HG03432 (cell line): ENCODE data around the gene NOS1AP.
A peak's percentile ranks its signal among the peaks of the same experiment; 100 is the strongest.

Source experiments
- ATAC-seq: cut with Tn5 transposase; IDR thresholded peaks from one replicate; pipeline ENCODE4 v1.9.1; 2021; ENCODE audit warnings: mild to moderate bottlenecking, moderate library complexity; ENCODE audit not compliant: unreplicated experiment

Gene NOS1AP

GRCh38 chr1:162240577-162240976 lies 171.1 kb downstream of the NOS1AP start:
- ATAC-seq: no peak

- no peak for ATAC-seq
These were observed 173.3 kb downstream of the NOS1AP start for GRCh38 chr1:162242804-162243203.

- no peak for ATAC-seq
These were observed 179.5 kb downstream of the NOS1AP start for GRCh38 chr1:162248854-162249535.

- ATAC-seq: no peak
These were observed 180.7 kb downstream of the NOS1AP start for GRCh38 chr1:162250004-162250730.

- no peak for ATAC-seq
These were observed 181.6 kb downstream of the NOS1AP start for GRCh38 chr1:162251102-162251501.

- ATAC-seq: no peak
These were observed 182.7 kb downstream of the NOS1AP start for GRCh38 chr1:162252214-162252613.

GRCh38 chr1:162253790-162254189 lies 184.3 kb downstream of the NOS1AP start:
- ATAC-seq: no peak

GRCh38 chr1:162256287-162256686 lies 186.8 kb downstream of the NOS1AP start:
- no peak for ATAC-seq

GRCh38 chr1:162258394-162258793 lies 188.9 kb downstream of the NOS1AP start:
- ATAC-seq: no peak

- ATAC-seq: no peak
These were observed 190.5 kb downstream of the NOS1AP start for GRCh38 chr1:162259894-162260455.

- ATAC-seq: no peak
These were observed 194.6 kb downstream of the NOS1AP start for GRCh38 chr1:162264108-162264507.

GRCh38 chr1:162265983-162266382 lies 196.5 kb downstream of the NOS1AP start:
- ATAC-seq: peak; percentile 69

GRCh38 chr1:162270016-162270770 lies 200.7 kb downstream of the NOS1AP start:
- no peak for ATAC-seq

GRCh38 chr1:162271972-162272371 lies 202.5 kb downstream of the NOS1AP start:
- ATAC-seq: no peak

GRCh38 chr1:162272419-162272818 lies 202.9 kb downstream of the NOS1AP start:
- ATAC-seq: no peak

GRCh38 chr1:162275622-162276175 lies 206.2 kb downstream of the NOS1AP start:
- ATAC-seq: no peak

- no peak for ATAC-seq
These were observed 207.0 kb downstream of the NOS1AP start for GRCh38 chr1:162276493-162276892.

- ATAC-seq: no peak
These were observed 209.6 kb downstream of the NOS1AP start for GRCh38 chr1:162279136-162279498.

- ATAC-seq: no peak
These were observed 211.9 kb downstream of the NOS1AP start for GRCh38 chr1:162281426-162281825.

GRCh38 chr1:162283657-162284056 lies 214.2 kb downstream of the NOS1AP start:
- ATAC-seq: no peak
